Sigmoid colon (tissue), 7 donors: ENCODE measurements around the gene CCDC146. TPM values are rescaled to one million over a fixed set of nuclear protein-coding genes. Genes with fewer than 3 reads are reported as not detected.
"Not testable (repeated sequence)": the region's sequence is repeated elsewhere in the genome, so short reads cannot be mapped to it uniquely, and the experiment has no call there.

Source experiments
- DNase-seq: peaks from one replicate; pipeline ENCODE4 v3.0.0-alpha.2; 2019
- H3K27ac ChIP-seq, 4 donors: fragments of 200-600 bp; sonication (generic); one replicate each; pipeline ENCODE4 v1.5.1; 2016 to 2019; ENCODE audit warnings: mild to moderate bottlenecking in 1 of 4
- H3K27me3 ChIP-seq, 3 donors: fragments of 200-600 bp; sonication (generic); one replicate each; pipeline ENCODE4 v1.5.1; 2019; ENCODE audit warnings: mild to moderate bottlenecking in 1 of 3
- H3K36me3 ChIP-seq, 4 donors: fragments of 200-600 bp; sonication (generic); one replicate each; pipeline ENCODE4 v1.5.1; 2016 to 2019
- H3K4me1 ChIP-seq, 4 donors: fragments of 200-600 bp; sonication (generic); one replicate each; pipeline ENCODE4 v1.5.1; 2017 to 2019
- H3K4me3 ChIP-seq, 4 donors: fragments of 200-600 bp; sonication (generic); one replicate each; pipeline ENCODE4 v1.5.1; 2017 to 2019; ENCODE audit warnings: mild to moderate bottlenecking in 2 of 4, moderate library complexity in 1 of 4
- H3K9me3 ChIP-seq, 4 donors: fragments of 200-600 bp in 3 of 4; sonication (generic) in 3 of 4; one replicate each; pipeline versions ENCODE4 v1.5.1 to v1.6.1; 2013 to 2019
- CTCF ChIP-seq, 4 experiments: fragments of 450-650 bp in 3 of 4; fragments of 200-600 bp in 1 of 4; IDR thresholded peaks; one replicate each; pipeline ENCODE4 v1.5.1; 2016 to 2019; ENCODE audit warnings: antibody characterized with exemption in 4 of 4, mild to moderate bottlenecking in 3 of 4, moderate library complexity in 2 of 4
- EP300 ChIP-seq, 4 donors: sonication (generic); formaldehyde crosslinking; IDR thresholded peaks; one replicate each; pipeline ENCODE4 v1.6.1; 2017; ENCODE audit warnings: antibody characterized with exemption in 4 of 4
- POLR2A ChIP-seq, 2 donors: fragments of 450-650 bp; IDR thresholded peaks; one replicate each; pipeline ENCODE4 v1.6.1; 2016; ENCODE audit warnings: antibody characterized with exemption in 2 of 2, mild to moderate bottlenecking in 2 of 2, moderate library complexity in 2 of 2
- POLR2AphosphoS5 ChIP-seq, 4 donors: sonication (generic); formaldehyde crosslinking; IDR thresholded peaks; one replicate each; pipeline ENCODE4 v1.6.1; 2017; ENCODE audit warnings: antibody characterized with exemption in 4 of 4
- WGBS, 2 donors: extraction: QIAGEN DNeasy Blood & Tissue Kit; methylation state at CpG; one replicate each; pipeline ENCODE4 v1.1.7; 2013; 5-methylcytosine and 5-hydroxymethylcytosine counted together
- intact Hi-C: fragments of 100-400 bp; cut with DNase I; formaldehyde crosslinking; loops from one replicate; pipeline ENCODE4 v1.15.1; 2023
- polyA plus RNA-seq, 3 donors: library from polyadenylated mRNA; stranded (reverse); fragments of 200-250 nt; gene quantifications; one replicate each; pipeline ENCODE4 v1.2.3, GENCODE V29; 2013
- total RNA-seq, 4 donors: library from RNA; depleted of rRNA; stranded (reverse); fragments of >200 nt; gene quantifications; one replicate each; pipeline ENCODE4 v1.1.0, GENCODE V29; 2016
- donor health status: healthy with polysubstance abuse.
- donor health status: Bipolar disorder and iron deficiency.
- donor health status: healthy.

CCDC146 gene
- total and polyA plus RNA-seq, 7 donors, result 2.3 to 45.7 (median 18.4) TPM

GRCh38 chr7:77222819-77223218, 100.4 kb downstream of the CCDC146 start:
- intact Hi-C loops, result no loop called here
- no peak overlapping the region for H3K27ac ChIP-seq
- peaks cover 0 to 9% (median 2%) of the 10 kb centered on the region in 4 donors for H3K4me1 ChIP-seq
- WGBS, 2 donors, result 76 to 84% methylated on average over 4 of the region's 4 CpGs
- no peaks in the 10 kb centered on the region for H3K36me3 ChIP-seq
- no peak for DNase-seq
- H3K4me3 ChIP-seq, result no peak overlapping the region
- H3K27me3 ChIP-seq, result no peaks in the 10 kb centered on the region
- TF ChIP-seq CTCF (IDR thresholded peaks at IDR 0.05), result no peak
- TF ChIP-seq EP300 (IDR thresholded peaks at IDR 0.05), result no peak
- TF ChIP-seq POLR2AphosphoS5 (IDR thresholded peaks at IDR 0.05), result no peak
- no peak for TF ChIP-seq POLR2A (IDR thresholded peaks at IDR 0.05)
- no peaks in the 10 kb centered on the region for H3K9me3 ChIP-seq

GRCh38 chr7:77223261-77223660, 100.8 kb downstream of the CCDC146 start:
- Histone ChIP-seq H3K4me1 (peaks cover 0 to 9% (median 2%) of the 10 kb centered on the region in 4 donors), H3K9me3 (no peaks in the 10 kb centered on the region), H3K27ac (no peak overlapping the region), H3K27me3 (no peaks in the 10 kb centered on the region), H3K4me3 (no peak overlapping the region), H3K36me3 (no peaks in the 10 kb centered on the region)
- 50 to 92% methylated on average over 2 of the region's 2 CpGs for WGBS, 2 donors
- DNase-seq, result no peak
- TF ChIP-seq CTCF (IDR thresholded peaks at IDR 0.05) (no peak), EP300 (IDR thresholded peaks at IDR 0.05) (no peak), POLR2AphosphoS5 (IDR thresholded peaks at IDR 0.05) (no peak), POLR2A (IDR thresholded peaks at IDR 0.05) (no peak)
- intact Hi-C loops, result no loop called here

GRCh38 chr7:77226357-77226839, 104.0 kb downstream of the CCDC146 start:
- 49 to 78% methylated on average over 1 of the region's 1 CpG for WGBS, 2 donors
- TF ChIP-seq POLR2A (IDR thresholded peaks at IDR 0.05) (no peak), EP300 (IDR thresholded peaks at IDR 0.05) (no peak), CTCF (IDR thresholded peaks at IDR 0.05) (no peak)
- intact Hi-C loops, result no loop called here
- no peak for DNase-seq
- Histone ChIP-seq H3K36me3 (no peaks in the 10 kb centered on the region), H3K9me3 (no peaks in the 10 kb centered on the region), H3K27ac (no peak overlapping the region), H3K27me3 (no peaks in the 10 kb centered on the region), H3K4me3 (no peak overlapping the region), H3K4me1 (peaks cover 0 to 9% (median 2%) of the 10 kb centered on the region in 4 donors)

GRCh38 chr7:77228795-77229194, 106.4 kb downstream of the CCDC146 start:
- intact Hi-C loops, H3K4me1 ChIP-seq, H3K4me3 ChIP-seq, H3K36me3 ChIP-seq, H3K27ac ChIP-seq, H3K9me3 ChIP-seq, H3K27me3 ChIP-seq, DNase-seq: not testable (repeated sequence)

- H3K27me3 ChIP-seq, result no peaks in the 10 kb centered on the region
- peaks cover 0 to 7% (median 2%) of the 10 kb centered on the region in 4 donors for H3K4me1 ChIP-seq
- no peak for TF ChIP-seq POLR2AphosphoS5 (IDR thresholded peaks at IDR 0.05)
- H3K9me3 ChIP-seq, result no peaks in the 10 kb centered on the region
- 94 to 96% methylated on average over 2 of the region's 2 CpGs for WGBS, 2 donors
- H3K36me3 ChIP-seq, result no peaks in the 10 kb centered on the region
- H3K27ac ChIP-seq, result no peak overlapping the region
- DNase-seq, result no peak
- intact Hi-C loops, result no loop called here
- H3K4me3 ChIP-seq, result no peak overlapping the region
These were observed 110.1 kb downstream of the CCDC146 start for GRCh38 chr7:77232467-77232866.

GRCh38 chr7:77235276-77235675, 112.9 kb downstream of the CCDC146 start:
- 98% methylated on average over 2 of the region's 2 CpGs for WGBS, 2 donors

More at GRCh38 chr7:77235276-77235675, 112.9 kb downstream of the CCDC146 start:
- Histone ChIP-seq H3K4me3 (no peak overlapping the region), H3K9me3 (no peaks in the 10 kb centered on the region), H3K27me3 (no peaks in the 10 kb centered on the region), H3K4me1 (peaks cover 0 to 21% (median 12%) of the 10 kb centered on the region in 4 donors), H3K36me3 (no peaks in the 10 kb centered on the region), H3K27ac (no peak overlapping the region)
- no peak for TF ChIP-seq POLR2AphosphoS5 (IDR thresholded peaks at IDR 0.05)
- TF ChIP-seq EP300 (IDR thresholded peaks at IDR 0.05), result no peak
- no peak for TF ChIP-seq CTCF (IDR thresholded peaks at IDR 0.05)
- TF ChIP-seq POLR2A (IDR thresholded peaks at IDR 0.05), result no peak
- no peak for DNase-seq
- intact Hi-C loops, result no loop called here
